Measurements from ENCODE around the gene BCL2L11.

Gene BCL2L11

GRCh38 chr2:111145951-111146350 lies 25.2 kb downstream of the BCL2L11 start:
- H3K36me3 ChIP-seq (replicated peaks): no peaks in the 10 kb centered on the region
- H3K27ac ChIP-seq: no peak overlapping the region
- DNase-seq: no peak
- H3K4me3 ChIP-seq (ENCODE audit: low read depth, low read length): no peak overlapping the region
- in situ Hi-C loops (cut with HindIII; ENCODE audit: low pct_ligation_motif_present, low sequenced_read_pairs): no loop called here
- H3K27me3 ChIP-seq (replicated peaks): no peaks in the 10 kb centered on the region
- TF ChIP-seq, protein P1, sequence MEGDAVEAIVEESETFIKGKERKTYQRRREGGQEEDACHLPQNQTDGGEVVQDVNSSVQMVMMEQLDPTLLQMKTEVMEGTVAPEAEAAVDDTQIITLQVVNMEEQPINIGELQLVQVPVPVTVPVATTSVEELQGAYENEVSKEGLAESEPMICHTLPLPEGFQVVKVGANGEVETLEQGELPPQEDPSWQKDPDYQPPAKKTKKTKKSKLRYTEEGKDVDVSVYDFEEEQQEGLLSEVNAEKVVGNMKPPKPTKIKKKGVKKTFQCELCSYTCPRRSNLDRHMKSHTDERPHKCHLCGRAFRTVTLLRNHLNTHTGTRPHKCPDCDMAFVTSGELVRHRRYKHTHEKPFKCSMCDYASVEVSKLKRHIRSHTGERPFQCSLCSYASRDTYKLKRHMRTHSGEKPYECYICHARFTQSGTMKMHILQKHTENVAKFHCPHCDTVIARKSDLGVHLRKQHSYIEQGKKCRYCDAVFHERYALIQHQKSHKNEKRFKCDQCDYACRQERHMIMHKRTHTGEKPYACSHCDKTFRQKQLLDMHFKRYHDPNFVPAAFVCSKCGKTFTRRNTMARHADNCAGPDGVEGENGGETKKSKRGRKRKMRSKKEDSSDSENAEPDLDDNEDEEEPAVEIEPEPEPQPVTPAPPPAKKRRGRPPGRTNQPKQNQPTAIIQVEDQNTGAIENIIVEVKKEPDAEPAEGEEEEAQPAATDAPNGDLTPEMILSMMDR (IDR thresholded peaks at IDR 0.05; ENCODE audit: low read depth, low read length, missing control alignments): no peak

- H3K27ac ChIP-seq: no peak overlapping the region
- no peak for DNase-seq
- in situ Hi-C loops (cut with HindIII; ENCODE audit: low pct_ligation_motif_present, low sequenced_read_pairs): no loop called here
- H3K36me3 ChIP-seq (replicated peaks): no peaks in the 10 kb centered on the region
- TF ChIP-seq, protein P1 (IDR thresholded peaks at IDR 0.05; ENCODE audit: low read depth, low read length, missing control alignments): no peak
- no peak overlapping the region for H3K4me3 ChIP-seq (ENCODE audit: low read depth, low read length)
- no peaks in the 10 kb centered on the region for H3K27me3 ChIP-seq (replicated peaks)
Observed at GRCh38 chr2:111148225-111148873, 27.6 kb downstream of the BCL2L11 start.

DNA sequence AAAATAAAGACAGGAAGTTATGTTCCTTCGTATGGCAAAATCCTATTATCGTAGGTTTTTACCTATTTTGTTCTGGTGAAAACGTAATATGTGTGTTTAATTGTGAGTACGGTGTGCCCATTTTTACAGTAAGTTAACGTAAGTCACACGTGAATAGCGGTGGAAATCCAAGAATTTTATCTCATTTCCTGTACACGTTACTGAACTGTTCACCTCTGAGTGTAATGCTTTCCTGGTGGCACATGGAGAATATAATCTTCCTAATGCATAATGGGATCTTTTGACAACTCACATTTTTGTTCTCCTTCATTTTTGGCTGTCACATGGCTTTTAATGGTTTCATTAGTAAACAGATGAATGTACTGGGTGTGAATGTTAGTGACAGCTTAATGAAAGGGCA lies 28.2 kb downstream of the BCL2L11 start:
- no peaks in the 10 kb centered on the region for H3K27me3 ChIP-seq (replicated peaks)
- H3K4me3 ChIP-seq (ENCODE audit: low read depth, low read length): no peak overlapping the region
- TF ChIP-seq, protein P1 (IDR thresholded peaks at IDR 0.05; ENCODE audit: low read depth, low read length, missing control alignments): no peak
- no peaks in the 10 kb centered on the region for H3K36me3 ChIP-seq (replicated peaks)
- no peak overlapping the region for H3K27ac ChIP-seq
- in situ Hi-C loops (cut with HindIII; ENCODE audit: low pct_ligation_motif_present, low sequenced_read_pairs): no loop called here
- no peak for DNase-seq

GRCh38 chr2:111149882-111150455 lies 29.3 kb downstream of the BCL2L11 start:
- no peak for DNase-seq
- Histone ChIP-seq H3K36me3 (replicated peaks) (no peaks in the 10 kb centered on the region), H3K27ac (no peak overlapping the region), H3K27me3 (replicated peaks) (no peaks in the 10 kb centered on the region), H3K4me3 (ENCODE audit: low read depth, low read length) (no peak overlapping the region)
- in situ Hi-C loops (cut with HindIII; ENCODE audit: low pct_ligation_motif_present, low sequenced_read_pairs): no loop called here
- TF ChIP-seq, protein P1 (IDR thresholded peaks at IDR 0.05; ENCODE audit: low read depth, low read length, missing control alignments): no peak

DNA sequence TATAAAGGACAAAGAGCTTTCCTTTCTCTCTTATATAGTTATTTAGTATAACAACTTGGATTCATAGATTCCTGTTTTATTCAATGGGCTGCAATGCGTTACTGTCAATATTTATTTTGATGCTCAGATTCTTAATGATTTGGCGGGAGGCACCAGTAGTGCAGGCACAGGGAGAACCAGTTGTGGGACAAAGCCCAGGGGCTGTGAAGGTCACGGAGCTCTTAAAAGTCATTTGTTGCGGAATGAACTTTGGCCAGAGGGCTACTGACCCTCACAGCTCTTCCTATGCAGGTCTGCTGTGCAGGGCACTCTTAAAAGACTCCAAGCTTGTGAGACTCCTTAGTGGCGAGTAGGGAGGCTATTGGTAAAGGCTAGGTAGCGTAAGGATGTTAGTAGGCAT lies 34.0 kb downstream of the BCL2L11 start:
- TF ChIP-seq, protein P1 (IDR thresholded peaks at IDR 0.05; ENCODE audit: low read depth, low read length, missing control alignments): no peak
- in situ Hi-C loops (cut with HindIII; ENCODE audit: low pct_ligation_motif_present, low sequenced_read_pairs): no loop called here
- no peak overlapping the region for H3K4me3 ChIP-seq (ENCODE audit: low read depth, low read length)
- no peaks in the 10 kb centered on the region for H3K27me3 ChIP-seq (replicated peaks)
- no peak for DNase-seq
- H3K36me3 ChIP-seq (replicated peaks): no peaks in the 10 kb centered on the region
- H3K27ac ChIP-seq: no peak overlapping the region

GRCh38 chr2:111155610-111156009 lies 34.9 kb downstream of the BCL2L11 start:
- in situ Hi-C loops (cut with HindIII; ENCODE audit: low pct_ligation_motif_present, low sequenced_read_pairs): no loop called here
- H3K27me3 ChIP-seq (replicated peaks): no peaks in the 10 kb centered on the region
- TF ChIP-seq, protein P1 (IDR thresholded peaks at IDR 0.05; ENCODE audit: low read depth, low read length, missing control alignments): no peak
- H3K4me3 ChIP-seq (ENCODE audit: low read depth, low read length): no peak overlapping the region
- DNase-seq: no peak
- no peak overlapping the region for H3K27ac ChIP-seq
- no peaks in the 10 kb centered on the region for H3K36me3 ChIP-seq (replicated peaks)

Data from brain microvascular endothelial cell (primary cell).